Muscle of arm (tissue), 12 donors: ENCODE data around the gene TTL. TPM values are rescaled to one million over a fixed set of nuclear protein-coding genes. Genes with fewer than 3 reads are reported as not detected.
A peak's percentile ranks its signal among the peaks of the same experiment; 100 is the strongest.
"Not testable (repeated sequence)": the region's sequence is repeated elsewhere in the genome, so short reads cannot be mapped to it uniquely, and the experiment has no call there.

Experiments used
- DNase-seq: peaks from one replicate; pipeline ENCODE4 v3.0.0-alpha.2; 2013
- polyA plus RNA-seq, 12 donors: library from polyadenylated mRNA; unstranded; fragments of 120-200 nt; gene quantifications; one replicate each; pipeline ENCODE4 v1.2.1, GENCODE V29; 2013; ENCODE audit not compliant: insufficient read length in 12 of 12

Gene TTL
- polyA plus RNA-seq, 12 donors: 26.2 to 46.7 (median 42.0) TPM; not detected in 1

- no peak for DNase-seq
Observed at GRCh38 chr2:112465382-112465781, 16.6 kb upstream of the TTL start.

DNA sequence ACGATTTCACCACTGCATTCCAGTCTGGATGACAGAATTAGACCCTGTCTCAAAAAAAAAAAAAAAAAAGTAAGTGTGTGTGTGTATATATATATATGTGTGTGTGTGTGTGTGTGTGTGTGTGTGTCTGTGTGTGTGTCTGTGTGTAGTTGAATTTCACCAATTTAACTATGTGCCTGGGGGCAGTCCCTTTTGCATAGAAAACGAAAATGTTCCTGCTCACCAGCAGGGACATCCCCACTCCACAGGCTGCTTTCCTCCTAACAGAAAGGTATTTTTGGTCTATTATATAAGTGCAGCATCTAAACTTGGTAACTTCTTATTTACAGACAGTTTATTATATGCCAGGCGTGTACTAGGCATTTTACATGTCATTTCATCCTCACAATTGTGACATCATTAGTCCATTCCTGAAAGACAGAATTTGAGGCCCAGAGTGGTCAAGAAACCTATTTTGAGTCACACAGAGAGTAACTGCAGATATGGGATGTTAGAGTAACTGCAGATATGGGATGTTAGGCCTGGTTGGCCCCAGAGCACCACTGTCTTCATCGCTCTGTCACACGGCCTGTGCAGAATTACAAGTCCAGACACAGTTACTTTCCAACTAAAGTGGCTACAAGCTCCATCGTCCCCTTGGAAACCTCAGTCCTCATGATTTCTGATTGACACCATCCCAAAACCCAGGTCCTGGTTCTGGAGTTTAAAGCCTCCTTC, 9.3 kb upstream of the TTL start:
- DNase-seq: no peak

DNA sequence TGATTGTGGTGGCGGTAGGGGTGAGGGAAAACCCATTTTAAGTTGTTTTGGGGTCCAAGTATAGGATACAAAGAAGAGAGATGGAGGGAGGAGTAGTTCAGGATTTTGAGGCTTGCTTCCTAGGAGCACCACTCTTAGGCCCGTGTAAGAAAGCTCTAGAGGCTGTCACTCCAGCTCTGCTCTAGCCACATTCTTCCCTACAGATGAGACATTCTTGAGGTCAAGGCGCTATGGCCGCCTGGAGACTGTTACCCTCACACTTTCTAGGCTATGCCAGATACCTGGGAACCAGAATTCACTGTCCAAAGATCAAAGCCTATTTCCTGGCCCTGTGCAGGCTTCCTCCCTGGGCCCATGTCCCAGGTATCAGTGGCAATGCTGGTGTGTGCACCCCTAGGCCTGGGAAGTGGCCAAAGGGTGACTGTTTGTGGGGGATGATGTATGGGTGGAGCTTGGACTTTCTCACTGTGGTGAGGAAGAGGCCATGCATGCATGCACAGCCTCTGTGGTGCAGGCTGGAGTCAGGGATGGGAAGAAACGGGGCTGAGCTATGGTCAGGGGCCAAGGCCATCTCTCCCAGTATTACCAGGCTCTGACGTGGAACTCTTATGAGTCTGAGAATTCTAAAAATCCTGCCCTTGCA, 7.0 kb upstream of the TTL start:
- DNase-seq: no peak

- DNase-seq: no peak
Observed at GRCh38 chr2:112476434-112476833, 5.5 kb upstream of the TTL start.

GRCh38 chr2:112480530-112481049, 1.4 kb upstream of the TTL start:
- DNase-seq: no peak

DNA sequence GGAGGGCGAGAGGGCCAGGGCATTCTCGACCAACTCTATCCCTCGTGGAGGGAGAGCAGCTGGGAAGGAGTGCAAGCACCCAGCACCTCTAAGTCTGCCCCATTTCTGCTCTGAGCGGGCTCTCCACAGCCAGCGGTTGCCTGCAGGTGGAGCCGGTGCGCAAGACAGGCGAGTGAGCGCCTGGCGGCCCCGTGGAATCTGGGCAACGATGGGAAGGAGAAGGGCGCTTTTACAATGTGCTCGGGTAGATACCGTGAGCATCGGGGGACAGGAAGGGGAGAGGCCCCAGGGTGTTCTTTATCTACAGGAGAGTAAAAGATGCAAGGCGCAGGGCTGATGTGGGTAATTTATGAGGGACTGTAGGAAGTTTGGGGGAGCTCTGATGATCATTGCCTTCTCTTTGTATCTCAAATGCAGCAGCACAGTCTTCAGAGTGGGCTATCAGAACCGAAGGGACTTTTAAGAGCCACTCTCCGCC, 867 bp upstream of the TTL start:
- DNase-seq: peak; percentile 83

- DNase-seq: peak; percentile 32
Observed at GRCh38 chr2:112482309-112483041, 519 bp downstream of the TTL start.

GRCh38 chr2:112483042-112483473, 1.1 kb downstream of the TTL start:
- DNase-seq: peak; percentile 12

- DNase-seq: no peak
Observed at GRCh38 chr2:112483831-112484230, 1.9 kb downstream of the TTL start.

DNA sequence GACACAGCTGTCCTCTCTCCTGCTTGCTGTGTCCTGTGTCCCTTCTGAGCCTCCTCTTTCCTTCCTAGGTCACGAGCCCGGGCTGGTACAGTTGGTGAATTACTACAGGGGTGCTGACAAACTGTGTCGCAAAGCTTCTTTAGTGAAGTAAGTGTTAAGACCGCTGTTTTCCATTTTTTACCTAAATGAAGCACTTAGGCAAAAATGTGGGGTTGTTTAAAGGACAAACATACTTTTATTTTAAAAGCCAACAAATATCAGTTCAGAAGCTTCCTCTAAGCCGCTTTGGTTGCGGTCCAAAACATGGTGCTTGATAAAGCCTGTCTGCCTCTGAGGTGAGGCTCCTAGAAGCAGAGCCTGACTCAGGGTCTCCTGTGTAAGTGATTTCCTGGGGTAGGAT, 3.9 kb downstream of the TTL start:
- DNase-seq: no peak

DNA sequence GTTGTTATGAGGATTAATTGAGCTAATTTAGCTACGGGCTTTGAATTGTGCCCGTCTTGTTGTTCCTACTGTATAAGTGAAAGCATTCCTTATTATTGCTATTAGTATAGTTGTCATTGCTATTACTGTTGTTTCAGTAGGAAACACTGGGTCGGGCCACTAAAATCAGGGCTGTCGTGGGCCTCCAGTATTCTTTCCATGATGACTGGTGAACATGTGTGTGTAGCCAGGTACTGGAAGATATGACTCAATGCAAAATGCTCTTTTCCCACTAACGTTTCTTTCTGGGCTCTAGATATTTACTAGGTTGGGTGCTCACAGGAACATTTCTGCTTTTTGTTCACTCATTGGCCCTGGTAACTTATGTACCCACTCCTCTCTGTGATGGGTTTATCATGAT, 4.9 kb downstream of the TTL start:
- no peak for DNase-seq

GRCh38 chr2:112487444-112487961, 5.5 kb downstream of the TTL start:
- DNase-seq: no peak

DNA sequence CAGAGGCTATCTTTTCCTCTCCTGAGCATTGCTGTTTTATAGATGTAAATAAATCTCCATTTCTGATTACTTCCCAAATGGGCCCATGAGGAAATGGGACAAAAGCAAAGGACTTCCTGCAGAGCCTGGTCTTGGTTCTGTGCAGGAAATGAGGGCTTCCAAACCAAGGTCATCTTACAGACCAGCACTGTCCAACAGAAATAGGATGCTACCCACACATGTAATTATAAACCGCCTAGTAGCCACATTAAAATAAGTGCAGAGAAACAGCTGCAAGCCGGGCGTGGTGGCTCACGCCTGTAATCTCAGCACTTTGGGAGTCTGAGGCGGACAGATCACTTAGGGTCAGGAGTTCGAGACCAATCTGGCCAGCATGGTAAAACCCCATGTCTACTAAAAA, 6.2 kb downstream of the TTL start:
- DNase-seq: peak; percentile 4

DNA sequence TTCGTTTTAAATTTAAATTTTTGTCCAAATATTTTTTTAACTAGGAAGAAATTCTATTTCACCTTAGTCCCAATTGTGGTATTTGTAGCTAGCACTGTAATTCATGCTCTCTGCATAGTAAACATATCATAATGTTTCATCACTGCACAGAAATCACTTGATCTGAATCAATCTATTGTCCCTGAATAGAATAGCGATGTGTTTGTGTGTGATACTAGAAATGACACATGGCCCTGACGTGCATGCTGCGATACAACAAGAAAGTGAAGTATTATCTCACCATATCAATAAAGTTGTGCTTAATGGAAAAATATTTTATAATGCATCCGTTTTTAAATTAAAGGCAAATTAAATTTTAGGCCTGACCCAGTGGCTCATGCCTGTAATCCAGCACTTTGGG, 10.0 kb downstream of the TTL start:
- DNase-seq: no peak

- DNase-seq: no peak
Observed at GRCh38 chr2:112493048-112493447, 11.1 kb downstream of the TTL start.

- no peak for DNase-seq
Observed at GRCh38 chr2:112493858-112494648, 12.1 kb downstream of the TTL start.

- DNase-seq: no peak
Observed at GRCh38 chr2:112494828-112495227, 12.9 kb downstream of the TTL start.

GRCh38 chr2:112495878-112496277, 13.9 kb downstream of the TTL start:
- DNase-seq: not testable (repeated sequence)

- DNase-seq: not testable (repeated sequence)
Observed at GRCh38 chr2:112500850-112501484, 19.0 kb downstream of the TTL start.

DNA sequence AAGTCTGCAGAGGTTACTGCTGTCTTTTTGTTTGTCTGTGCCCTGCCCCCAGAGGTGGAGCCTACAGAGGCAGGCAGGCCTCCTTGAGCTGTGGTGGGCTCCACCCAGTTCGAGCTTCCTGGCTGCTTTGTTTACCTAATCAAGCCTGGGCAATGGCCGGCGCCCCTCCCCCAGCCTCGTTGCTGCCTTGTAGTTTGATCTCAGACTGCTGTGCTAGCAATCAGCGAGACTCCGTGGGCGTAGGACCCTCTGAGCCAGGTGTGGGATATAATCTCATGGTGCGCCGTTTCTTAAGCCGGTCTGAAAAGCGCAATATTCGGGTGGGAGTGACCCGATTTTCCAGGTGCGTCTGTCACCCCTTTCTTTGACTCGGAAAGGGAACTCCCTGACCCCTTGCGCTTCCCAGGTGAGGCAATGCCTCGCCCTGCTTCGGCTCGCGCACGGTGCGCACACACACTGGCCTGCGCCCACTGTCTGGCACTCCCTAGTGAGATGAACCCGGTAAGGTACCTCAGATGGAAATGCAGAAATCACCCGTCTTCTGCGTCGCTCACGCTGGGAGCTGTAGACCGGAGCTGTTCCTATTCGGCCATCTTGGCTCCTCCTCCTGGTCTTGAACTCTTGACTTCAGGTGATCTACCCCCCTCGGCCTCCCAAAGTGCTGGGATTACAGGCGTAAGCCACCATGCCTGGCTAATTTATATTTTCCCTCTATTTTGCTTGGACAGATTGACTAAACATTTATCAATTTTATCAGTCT, 27.5 kb downstream of the TTL start:
- not testable (repeated sequence) for DNase-seq
